K562 (cell line): ENCODE data around the gene WIPF1. TPM values are rescaled to one million over a fixed set of nuclear protein-coding genes. Genes with fewer than 3 reads are reported as not detected.

Experiments used
- ATAC-seq: fragments of 200-7000 bp; cut with Tn5 transposase; 3 replicates; pipeline ENCODE4 v1.9.1; 2020; ENCODE audit warnings: moderate library complexity
- BruUV-seq: library from RNA; stranded (reverse); fragments of 400-500 nt; replicated peaks from 2 replicates; lab custom pipeline; 2021; lab: Mats Ljungman, UMichigan
- CTCF ChIA-PET: fragments of 300-600 bp; formaldehyde crosslinking; extraction: SDS; loops from one replicate; lab custom pipeline; 2021; ENCODE audit warnings: low intra/inter-chr PET ratio; lab: Yijun Ruan, JAX
- POLR2A ChIA-PET: fragments of 300-600, 350-650 bp; sonication (Branson Sonifier 250); formaldehyde crosslinking; extraction: SDS; loops from one replicate; lab custom pipeline; 2021; ENCODE audit warnings: antibody characterized with exemption, inconsistent platforms; lab: Yijun Ruan, JAX
- DNase-seq, 4 experiments: peaks; one replicate each; pipeline versions ENCODE4 v3.0.0 to v3.0.0-alpha.2; 2011 to 2018; ENCODE audit warnings: low spot score in 3 of 4, mixed read lengths in 3 of 4; ENCODE audit errors: extremely low read depth in 1 of 4
- FAIRE-seq: peaks from 2 replicates; lab custom pipeline; 2011; peaks lifted over from hg19 to GRCh38; lab: Jason Lieb, UNC
- H2AFZ ChIP-seq: 2 replicates; pipeline ENCODE4 v1.6.0; 2011; ENCODE audit warnings: low read depth, low read length, control low read depth, inconsistent platforms
- H3K27ac ChIP-seq: fragments of 200-600 bp; 3 replicates; pipeline ENCODE4 v1.8.0; 2011; ENCODE audit warnings: low read depth, mild to moderate bottlenecking, control low read depth, inconsistent platforms, low read length, moderate library complexity, mixed read lengths; ENCODE audit errors: extremely low read depth
- H3K27me3 ChIP-seq, 2 experiments: fragments of 300-600 bp in 1 of 2; 2 replicates in 1 of 2; 3 replicates in 1 of 2; pipeline versions ENCODE4 v1.6.0 to v1.8.0; 2011; ENCODE audit warnings: inconsistent platforms in 2 of 2, low read length in 2 of 2, mild to moderate bottlenecking in 1 of 2, mixed read lengths in 1 of 2, moderate library complexity in 1 of 2; ENCODE audit not compliant: control insufficient read depth in 2 of 2, insufficient read depth in 2 of 2
- H3K36me3 ChIP-seq: fragments of 300-600 bp; 3 replicates; pipeline ENCODE4 v1.8.0; 2011; ENCODE audit warnings: mild to moderate bottlenecking, low read length, inconsistent platforms; ENCODE audit not compliant: control insufficient read depth, insufficient read depth
- H3K4me1 ChIP-seq, 2 experiments: fragments of 200-600 bp in 1 of 2; replicated peaks in 1 of 2; 2 replicates in 1 of 2; 3 replicates in 1 of 2; pipeline versions ENCODE4 v1.5.1 to v1.8.0; 2011; ENCODE audit warnings: inconsistent platforms in 2 of 2, low read length in 2 of 2, mild to moderate bottlenecking in 1 of 2, mixed read lengths in 1 of 2, moderate library complexity in 1 of 2; ENCODE audit not compliant: control insufficient read depth in 2 of 2, insufficient read depth in 2 of 2
- H3K4me2 ChIP-seq: 2 replicates; pipeline ENCODE4 v1.6.1; 2011; ENCODE audit warnings: low read length, control low read depth, inconsistent platforms, mixed read lengths; ENCODE audit not compliant: insufficient read depth
- H3K4me3 ChIP-seq: fragments of 200-600 bp; sonication (generic), shearing (Covaris generic); 2 replicates; pipeline ENCODE4 v1.5.1; 2016; ENCODE audit warnings: control low read depth, inconsistent platforms
- H3K79me2 ChIP-seq: fragments of 200-600 bp; 3 replicates; pipeline ENCODE4 v1.8.0; 2011; ENCODE audit warnings: low read length, inconsistent platforms; ENCODE audit not compliant: control insufficient read depth, insufficient read depth
- H3K9ac ChIP-seq, 2 experiments: 2 replicates each; pipeline versions ENCODE4 v1.6.0 to v1.6.1; 2011; ENCODE audit warnings: low read depth in 2 of 2, low read length in 2 of 2, control low read depth in 1 of 2, inconsistent platforms in 1 of 2, mild to moderate bottlenecking in 1 of 2, mixed read lengths in 1 of 2; ENCODE audit not compliant: insufficient read depth in 1 of 2
- H3K9me1 ChIP-seq: one replicate; pipeline ENCODE4 v1.6.0; 2011; ENCODE audit warnings: inconsistent platforms, mild to moderate bottlenecking, low read length, moderate library complexity; ENCODE audit not compliant: control insufficient read depth, insufficient read depth
- H3K9me3 ChIP-seq: replicated peaks from 2 replicates; pipeline ENCODE4 v1.5.1; 2011; ENCODE audit warnings: low read depth, low read length, inconsistent platforms; ENCODE audit not compliant: control insufficient read depth, insufficient read depth
- H4K20me1 ChIP-seq: replicated peaks from 2 replicates; pipeline ENCODE4 v1.6.1; 2011; ENCODE audit warnings: low read length, inconsistent platforms, mixed read lengths; ENCODE audit not compliant: control insufficient read depth, insufficient read depth
- AFF1 ChIP-seq, 2 experiments: fragments of 450-650 bp; IDR thresholded peaks; 2 replicates each; pipeline ENCODE4 v1.6.1; 2018; ENCODE audit warnings: mild to moderate bottlenecking in 2 of 2, low read depth in 1 of 2; ENCODE audit not compliant: partially characterized antibody in 2 of 2
- BRD9 ChIP-seq: fragments of 450-650 bp; IDR thresholded peaks from 2 replicates; pipeline ENCODE4 v1.6.1; 2018; ENCODE audit warnings: low read depth; ENCODE audit not compliant: partially characterized antibody
- CTBP1 ChIP-seq: fragments of 450-650 bp; IDR thresholded peaks from 2 replicates; pipeline ENCODE4 v1.6.1; 2016; ENCODE audit warnings: borderline replicate concordance
- KDM1A ChIP-seq, 2 experiments: fragments of 450-650 bp; IDR thresholded peaks; 2 replicates each; pipeline ENCODE4 v1.6.1; 2016; ENCODE audit warnings: mild to moderate bottlenecking in 2 of 2
- MAZ ChIP-seq, 2 experiments: fragments of 450-650 bp in 1 of 2; sonication (generic) in 1 of 2; formaldehyde crosslinking; IDR thresholded peaks in 1 of 2; conservative IDR thresholded peaks in 1 of 2; 2 replicates each; pipeline versions ENCODE4 v1.4.0 to v1.5.0; 2020; ENCODE audit warnings: mild to moderate bottlenecking in 1 of 2, missing genetic modification reagents in 1 of 2
- NR1H2 ChIP-seq: sonication (generic); formaldehyde crosslinking; IDR thresholded peaks from 2 replicates; pipeline ENCODE4 v1.4.0; 2020; ENCODE audit warnings: mild to moderate bottlenecking, missing genetic modification reagents
- POLR2A ChIP-seq: fragments of 450-650 bp; conservative IDR thresholded peaks from 2 replicates; pipeline ENCODE4 v1.6.1; 2016
- SRSF7 ChIP-seq: fragments of 200-400 bp; formaldehyde crosslinking; optimal IDR thresholded peaks from 2 replicates; pipeline ENCODE3; 2017; ENCODE audit warnings: mild to moderate bottlenecking, low read depth, low read length
- STAG1 ChIP-seq: sonication (generic); formaldehyde crosslinking; IDR thresholded peaks from 2 replicates; pipeline ENCODE4 v1.5.0; 2020; ENCODE audit warnings: missing genetic modification reagents, borderline replicate concordance
- SUPT5H ChIP-seq: fragments of 450-650 bp; IDR thresholded peaks from 2 replicates; pipeline ENCODE4 v1.6.1; 2016
- ZKSCAN8 ChIP-seq: fragments of 200-800 bp; sonication (Bioruptor generic); IDR thresholded peaks from 2 replicates; pipeline ENCODE4 v1.6.1; 2016; ENCODE audit warnings: missing genetic modification characterization, missing compliant biosample characterization
- ZNF140 ChIP-seq: fragments of 250-450 bp; sonication (Bioruptor Pico); IDR thresholded peaks from 2 replicates; pipeline ENCODE4 v1.8.0; 2021; ENCODE audit warnings: moderate library complexity, mild to moderate bottlenecking, inconsistent platforms
- ZNF395 ChIP-seq: fragments of 200-800 bp; sonication (Bioruptor generic); IDR thresholded peaks from 2 replicates; pipeline ENCODE4 v1.6.1; 2017; ENCODE audit warnings: missing genetic modification characterization, missing compliant biosample characterization
- ZNF436 ChIP-seq: fragments of 250-450, 450-650 bp; sonication (Bioruptor Pico); formaldehyde crosslinking; IDR thresholded peaks from 2 replicates; pipeline ENCODE4 v1.7.0; 2020; ENCODE audit warnings: mild to moderate bottlenecking
- ZNF561 ChIP-seq: fragments of 450-650 bp; formaldehyde crosslinking; conservative IDR thresholded peaks from 2 replicates; pipeline ENCODE4 v1.4.0; 2020; ENCODE audit warnings: mild to moderate bottlenecking, moderate library complexity
- WGBS: fragments of 100-300 bp; shearing (Covaris generic); methylation state at CpG from one replicate; pipeline ENCODE4 v1.1.6; 2016; ENCODE audit warnings: low coverage, mixed read lengths; ENCODE audit not compliant: insufficient coverage; ENCODE audit errors: missing lambda C conversion rate; 5-methylcytosine and 5-hydroxymethylcytosine counted together
- in situ Hi-C: fragments of 300-500 bp; cut with MboI; formaldehyde crosslinking; loops from 4 replicates; pipeline ENCODE4 v1.15.0; 2018; ENCODE audit warnings: inconsistent platforms, mixed read lengths
- intact Hi-C: fragments of 100-400 bp; cut with micrococcal nuclease; formaldehyde crosslinking; loops from 2 replicates; pipeline ENCODE4 v1.14.2; 2022
- polyA plus RNA-seq, 8 experiments: library from polyadenylated mRNA; depleted of rRNA in 4 of 8; stranded (reverse) in 5 of 8; unstranded in 3 of 8; fragments of >200 nt; fragmentation: Nextera tagmentation in 2 of 8; fragmentation: Illumina TruSeq in 1 of 8; extraction: Ambion mirVana in 2 of 8; extraction: Trizol in 1 of 8; gene quantifications; 2 replicates each; pipeline versions ENCODE4 v1.2.1 to v1.2.3, GENCODE V29; 2011 to 2014; ENCODE audit warnings: inconsistent platforms in 1 of 8, missing spikeins in 1 of 8
- total RNA-seq, 7 experiments: library from RNA; depleted of rRNA in 6 of 7; stranded (reverse); fragments of >200 nt in 6 of 7; fragmentation: Illumina TruSeq in 2 of 7; extraction: Trizol in 2 of 7; gene quantifications; 2 replicates each; pipeline versions ENCODE4 v1.2.1 to v1.2.3, GENCODE V29; 2011 to 2021; ENCODE audit warnings: low replicate concordance in 1 of 7

WIPF1 gene
- total and polyA plus RNA-seq, 9 of the 15 experiments (the other 6 are each of a cell fraction or from before 2014, with no cell fraction given), result 0.54 to 4.9 (median 2.4) TPM

GRCh38 chr2:174512345-174512744, 85.3 kb downstream of the WIPF1 start:
- ChIA-PET POLR2A (no interaction called here), CTCF (no interaction called here)
- Histone ChIP-seq H3K27ac (no peak overlapping the region), H3K79me2 (no peaks in the 10 kb centered on the region), H3K9me3 (no peaks in the 10 kb centered on the region), H3K36me3 (no peaks in the 10 kb centered on the region), H3K9me1 (no peaks in the 10 kb centered on the region), H3K4me2 (no peak overlapping the region), H2AFZ (no peak overlapping the region), H3K9ac (no peak overlapping the region), H3K27me3 (peaks cover 3 to 15% of the 10 kb centered on the region in 2 experiments; a peak in 1 of 5 replicates), H3K4me3 (no peak overlapping the region), H3K4me1 (no peaks in the 10 kb centered on the region), H4K20me1 (no peaks in the 10 kb centered on the region)
- FAIRE-seq (no peak), ATAC-seq (no peak), DNase-seq (no peak)
- no TSS peak for BruUV-seq
- 5% methylated on average over 3 of the region's 3 CpGs for WGBS
- in situ Hi-C loops (no loop called here), intact Hi-C loops (no loop called here)
- TF ChIP-seq SRSF7 (no peak), ZNF395 (CRISPR knock-in tag) (no peak), SUPT5H (no peak), KDM1A (IDR thresholded peaks at IDR 0.05) (no peak), ZKSCAN8 (CRISPR knock-in tag) (no peak), ZNF561 (CRISPR knock-in tag) (no peak), STAG1 (CRISPR knock-in tag) (no peak), NR1H2 (CRISPR knock-in tag) (no peak), MAZ (CRISPR knock-in tag; conservative IDR thresholded peaks at IDR 0.05 in 1 of 2, IDR thresholded peaks at IDR 0.05 in 1 of 2) (no peak), BRD9 (no peak), AFF1 (IDR thresholded peaks at IDR 0.05; ENCODE audit: low read depth in 1 of 2, partially characterized antibody in 2 of 2) (no peak), POLR2A (no peak), CTBP1 (no peak), ZNF436 (CRISPR knock-in tag) (no peak), ZNF140 (CRISPR knock-in tag) (no peak)
